ENCODE measurements around the gene MAGI1.

DNA sequence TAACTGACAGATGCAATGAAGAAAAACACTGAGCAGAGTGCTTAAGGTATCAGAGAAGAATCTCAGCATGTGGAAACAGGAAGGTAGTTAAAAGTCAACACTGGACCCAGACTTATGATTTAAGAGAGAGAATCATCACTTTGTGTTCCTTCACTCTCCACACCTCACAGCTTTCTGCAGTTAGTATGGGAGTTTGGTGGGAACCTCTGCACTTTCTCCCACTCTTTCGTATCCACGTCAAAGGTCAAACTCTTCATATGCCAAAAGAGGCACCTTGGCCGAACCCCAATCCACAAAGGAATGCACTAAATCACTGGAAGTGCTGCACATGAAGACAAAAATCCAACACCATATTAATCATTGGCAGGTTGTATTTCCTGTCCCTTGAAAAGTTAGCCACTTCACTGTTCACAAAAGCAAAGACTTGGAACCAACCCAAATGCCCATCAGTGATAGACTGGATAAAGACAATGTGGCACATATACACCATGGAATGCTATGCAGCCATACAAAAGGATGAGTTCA, 361.2 kb downstream of the MAGI1 start:
- TF ChIP-seq, protein P1, sequence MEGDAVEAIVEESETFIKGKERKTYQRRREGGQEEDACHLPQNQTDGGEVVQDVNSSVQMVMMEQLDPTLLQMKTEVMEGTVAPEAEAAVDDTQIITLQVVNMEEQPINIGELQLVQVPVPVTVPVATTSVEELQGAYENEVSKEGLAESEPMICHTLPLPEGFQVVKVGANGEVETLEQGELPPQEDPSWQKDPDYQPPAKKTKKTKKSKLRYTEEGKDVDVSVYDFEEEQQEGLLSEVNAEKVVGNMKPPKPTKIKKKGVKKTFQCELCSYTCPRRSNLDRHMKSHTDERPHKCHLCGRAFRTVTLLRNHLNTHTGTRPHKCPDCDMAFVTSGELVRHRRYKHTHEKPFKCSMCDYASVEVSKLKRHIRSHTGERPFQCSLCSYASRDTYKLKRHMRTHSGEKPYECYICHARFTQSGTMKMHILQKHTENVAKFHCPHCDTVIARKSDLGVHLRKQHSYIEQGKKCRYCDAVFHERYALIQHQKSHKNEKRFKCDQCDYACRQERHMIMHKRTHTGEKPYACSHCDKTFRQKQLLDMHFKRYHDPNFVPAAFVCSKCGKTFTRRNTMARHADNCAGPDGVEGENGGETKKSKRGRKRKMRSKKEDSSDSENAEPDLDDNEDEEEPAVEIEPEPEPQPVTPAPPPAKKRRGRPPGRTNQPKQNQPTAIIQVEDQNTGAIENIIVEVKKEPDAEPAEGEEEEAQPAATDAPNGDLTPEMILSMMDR (IDR thresholded peaks at IDR 0.05) = no peak
- no peak for TF ChIP-seq POLR2A (IDR thresholded peaks at IDR 0.05)
